H1 (cell line): Measurements from ENCODE around the gene NAA10. TPM values are rescaled to one million over a fixed set of nuclear protein-coding genes. Genes with fewer than 3 reads are reported as not detected.

Experiments
- JUND ChIP-seq: IDR thresholded peaks from 2 replicates; pipeline ENCODE4 v1.6.1; 2011; ENCODE audit warnings: mild to moderate bottlenecking, improper control_type of control experiment, low read length
- KDM1A ChIP-seq: fragments of 200-600, 300-600 bp; sonication (generic); IDR thresholded peaks from 2 replicates; pipeline ENCODE4 v1.7.1; 2016; ENCODE audit warnings: mild to moderate bottlenecking, low read length, borderline replicate concordance
- MAX ChIP-seq: IDR thresholded peaks from 2 replicates; pipeline ENCODE4 v1.6.1; 2012; ENCODE audit warnings: inconsistent platforms
- PHF8 ChIP-seq: fragments of 200-600 bp; sonication (generic); conservative IDR thresholded peaks from 2 replicates; pipeline ENCODE4 v1.7.1; 2012; ENCODE audit warnings: low read depth, mild to moderate bottlenecking, inconsistent platforms, low read length, moderate library complexity
- POLR2A ChIP-seq, 2 experiments: IDR thresholded peaks; 1 replicate in 1 of 2; 2 replicates in 1 of 2; pipeline ENCODE4 v1.6.1; 2011; ENCODE audit warnings: low read depth in 2 of 2, low read length in 2 of 2, mild to moderate bottlenecking in 2 of 2; ENCODE audit errors: control extremely low read depth in 1 of 2
- RBBP5 ChIP-seq: IDR thresholded peaks from 2 replicates; pipeline ENCODE4 v1.7.1; 2012; ENCODE audit warnings: low read depth, mild to moderate bottlenecking, inconsistent platforms, low read length, moderate library complexity, borderline replicate concordance
- RFX5 ChIP-seq: IDR thresholded peaks from 2 replicates; pipeline ENCODE4 v1.6.1; 2011; ENCODE audit warnings: low read depth, low read length, improper control_type of control experiment, borderline replicate concordance
- SIN3A ChIP-seq, 2 experiments: IDR thresholded peaks in 1 of 2; conservative IDR thresholded peaks in 1 of 2; 2 replicates each; pipeline ENCODE4 v1.6.1; 2011 to 2012; ENCODE audit warnings: low read length in 2 of 2, improper control_type of control experiment in 1 of 2, low read depth in 1 of 2, mild to moderate bottlenecking in 1 of 2
- polyA plus RNA-seq, 7 experiments: library from polyadenylated mRNA; depleted of rRNA in 3 of 7; stranded (reverse) in 5 of 7; unstranded in 2 of 7; fragments of >200 nt in 5 of 7; fragments of 200-250 nt in 2 of 7; gene quantifications; 1 replicate in 5 of 7; 2 replicates in 1 of 7; 4 replicates in 1 of 7; pipeline versions ENCODE4 v1.2.1 to v1.2.3, GENCODE V29; 2011 to 2013; ENCODE audit warnings: missing spikeins in 2 of 7, mixed read lengths in 2 of 7
- total RNA-seq: library from RNA; stranded (reverse); fragmentation: NEBNext Ultra II Directional; extraction: Animal tissue kit (Norgen Biotek cat#: 25700); gene quantifications from 2 replicates; pipeline ENCODE4 v1.2.1, GENCODE V29; 2021

Gene NAA10
- total and polyA plus RNA-seq, 2 of the 8 experiments (the other 6 are each of a cell fraction or from before 2014, with no cell fraction given) = 80.4 to 98.8 TPM

GRCh38 chrX:153909024-153909979, 25.5 kb downstream of the NAA10 start (continued):
- TF ChIP-seq MAX = no peak
- no peak for TF ChIP-seq RFX5
- no peak for TF ChIP-seq RBBP5
- TF ChIP-seq KDM1A = no peak
- no peak for TF ChIP-seq SIN3A (conservative IDR thresholded peaks at IDR 0.05 in 1 of 2, IDR thresholded peaks at IDR 0.05 in 1 of 2; ENCODE audit: low read depth in 1 of 2, low read length in 2 of 2)
- no peak for TF ChIP-seq PHF8
- no peak for TF ChIP-seq POLR2A (IDR thresholded peaks at IDR 0.05; ENCODE audit: control extremely low read depth in 1 of 2, low read depth in 2 of 2, low read length in 2 of 2)
- TF ChIP-seq JUND = no peak
